COLO668 (cell line): ENCODE results near the gene ZDHHC19.
"Not testable (repeated sequence)": the region's sequence is repeated elsewhere in the genome, so short reads cannot be mapped to it uniquely, and the experiment has no call there.

ENCODE experiments used
- DNase-seq: peaks from one replicate; lab custom pipeline; 2025; ENCODE audit not compliant: unreplicated experiment; lab: John Stamatoyannopoulos, UW

ZDHHC19 gene

DNA sequence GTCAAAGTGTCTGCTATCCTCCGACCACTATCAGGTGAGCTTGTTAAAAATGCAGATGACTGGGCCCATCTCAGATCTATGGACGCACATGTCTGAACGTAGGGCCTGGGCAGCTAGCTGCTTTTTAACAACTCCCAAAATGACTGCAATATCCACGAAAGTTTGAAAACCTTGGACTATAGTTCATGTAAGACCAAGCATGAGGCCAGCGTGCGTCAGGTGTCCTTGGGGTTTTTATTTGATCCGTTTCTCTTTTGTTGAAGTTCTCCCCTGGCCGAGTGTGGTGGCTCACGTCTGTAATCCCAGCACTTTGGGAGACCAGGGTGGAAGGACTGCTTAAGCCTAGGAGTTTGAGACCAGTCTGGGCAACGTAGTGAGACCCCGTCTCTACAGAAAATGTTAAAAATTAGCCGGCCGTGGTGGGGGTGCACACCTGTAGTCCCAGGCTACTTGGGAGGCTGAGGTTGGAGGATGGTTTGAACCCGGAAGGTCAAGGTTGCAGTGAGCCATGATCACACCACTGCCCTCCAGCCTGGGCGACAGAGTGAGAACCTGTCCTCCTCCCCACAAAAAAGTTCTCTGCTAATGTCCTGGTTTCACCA is 14.7 kb upstream of the ZDHHC19 start:
- no peak for DNase-seq

DNA sequence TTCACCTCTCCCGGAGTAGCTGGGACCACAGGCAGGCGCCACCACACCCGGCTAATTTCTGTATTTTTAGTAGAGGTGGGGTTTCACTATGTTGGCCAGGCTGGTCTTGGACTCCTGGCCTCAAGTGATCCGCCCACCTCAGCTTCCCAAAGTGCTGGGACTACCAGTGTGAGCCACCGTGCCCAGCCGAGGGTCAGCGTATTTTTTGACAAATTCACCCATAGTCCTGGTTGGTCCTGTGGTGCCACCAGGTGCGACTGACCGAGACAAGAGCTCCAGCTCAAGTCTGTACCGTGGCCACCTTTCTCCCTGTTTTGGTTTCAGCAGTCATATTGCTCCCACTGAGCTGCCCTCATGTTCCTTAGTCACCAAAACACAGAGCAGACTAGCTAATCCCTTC is 13.9 kb upstream of the ZDHHC19 start:
- DNase-seq: no peak

DNA sequence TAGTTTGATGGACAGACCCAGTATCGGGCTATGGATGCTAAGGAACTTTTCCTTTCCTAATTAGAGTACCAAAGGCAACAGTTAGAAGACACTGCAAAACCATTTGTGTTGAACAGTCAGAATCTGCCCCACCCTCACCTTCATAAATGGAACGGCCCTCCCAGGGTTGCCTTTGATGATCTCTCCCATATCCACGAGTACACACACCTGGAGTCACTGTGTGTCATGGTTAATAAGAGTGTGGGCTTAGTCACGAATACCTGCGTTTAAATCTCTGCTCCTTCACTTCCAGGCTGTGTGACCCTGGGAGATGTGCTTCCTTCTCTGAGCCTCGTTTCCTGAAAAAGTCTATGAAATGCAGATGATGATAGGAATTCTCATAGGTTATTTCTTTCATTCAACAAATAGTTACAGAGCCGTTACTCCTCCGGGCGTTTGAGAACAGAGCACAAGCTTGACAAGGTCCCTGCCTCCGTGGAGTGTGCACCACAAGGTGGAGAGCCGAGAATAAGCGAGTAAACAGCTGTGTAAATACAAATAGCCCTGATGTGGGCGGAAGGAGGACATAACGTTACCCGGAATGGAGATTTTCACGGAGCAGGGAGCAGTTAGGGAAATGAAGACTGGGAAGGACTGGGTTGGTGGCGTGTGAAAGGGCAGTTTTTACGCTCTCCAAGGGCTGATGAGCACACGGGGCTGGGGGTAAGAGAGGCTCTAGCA is 11.8 kb upstream of the ZDHHC19 start:
- DNase-seq: peak; percentile 22

DNA sequence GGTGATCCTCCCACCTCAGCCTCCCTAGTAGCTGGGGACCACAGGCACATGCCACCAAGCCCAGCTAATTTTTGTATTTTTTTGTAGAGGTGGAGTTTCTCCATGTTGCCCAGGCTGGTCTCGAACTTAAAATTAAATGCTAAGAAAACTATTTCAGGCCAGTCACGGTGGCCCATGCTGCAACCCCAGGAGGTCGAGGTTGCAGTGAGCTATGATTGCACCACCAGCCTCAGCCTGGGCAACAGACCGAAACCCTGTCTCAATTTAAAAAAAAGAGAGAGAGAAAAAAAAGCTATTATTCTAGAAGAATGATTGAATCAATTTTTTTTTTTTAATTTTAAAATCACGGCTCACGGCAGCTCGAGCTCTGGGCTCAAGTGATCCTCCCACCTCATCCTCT is 9.8 kb upstream of the ZDHHC19 start:
- no peak for DNase-seq

DNA sequence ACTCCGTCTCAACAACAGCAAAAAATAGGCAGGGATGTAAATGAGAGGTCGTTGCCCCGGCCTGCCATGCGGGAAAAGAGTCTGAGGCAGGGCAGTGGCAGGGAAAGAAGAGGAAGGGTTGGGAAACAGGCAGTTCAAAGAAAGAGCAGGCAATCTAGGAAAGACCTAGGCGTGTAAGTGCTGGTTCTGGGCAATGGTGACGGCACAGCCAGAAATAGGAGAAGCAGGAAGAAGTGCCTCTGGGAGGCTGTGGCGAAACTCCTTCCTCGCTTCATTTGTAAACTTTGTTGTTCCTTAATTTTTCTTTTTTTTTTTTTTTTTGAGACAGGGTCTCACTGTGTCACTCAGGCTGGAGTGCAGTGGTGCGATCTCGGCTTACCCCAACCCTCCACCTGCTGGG is 9.4 kb upstream of the ZDHHC19 start:
- no peak for DNase-seq

DNA sequence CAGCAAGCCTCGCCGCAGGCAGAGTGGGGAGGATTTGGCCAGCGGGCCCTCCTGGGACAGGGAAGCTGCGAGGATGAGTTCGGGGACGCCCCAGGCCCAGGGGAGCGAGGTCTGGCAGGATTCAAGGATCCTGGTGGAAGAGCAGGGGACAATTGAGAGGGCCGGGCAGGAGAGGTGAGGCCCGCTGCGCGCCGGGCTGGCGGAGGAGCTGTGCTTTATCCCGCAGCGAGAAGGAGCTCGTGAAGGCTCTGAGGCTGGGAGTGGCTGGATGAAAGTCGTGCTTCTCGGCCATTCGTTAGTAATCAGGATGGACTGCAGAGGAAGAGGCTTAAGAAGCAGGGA is 8.7 kb upstream of the ZDHHC19 start:
- DNase-seq: no peak

DNA sequence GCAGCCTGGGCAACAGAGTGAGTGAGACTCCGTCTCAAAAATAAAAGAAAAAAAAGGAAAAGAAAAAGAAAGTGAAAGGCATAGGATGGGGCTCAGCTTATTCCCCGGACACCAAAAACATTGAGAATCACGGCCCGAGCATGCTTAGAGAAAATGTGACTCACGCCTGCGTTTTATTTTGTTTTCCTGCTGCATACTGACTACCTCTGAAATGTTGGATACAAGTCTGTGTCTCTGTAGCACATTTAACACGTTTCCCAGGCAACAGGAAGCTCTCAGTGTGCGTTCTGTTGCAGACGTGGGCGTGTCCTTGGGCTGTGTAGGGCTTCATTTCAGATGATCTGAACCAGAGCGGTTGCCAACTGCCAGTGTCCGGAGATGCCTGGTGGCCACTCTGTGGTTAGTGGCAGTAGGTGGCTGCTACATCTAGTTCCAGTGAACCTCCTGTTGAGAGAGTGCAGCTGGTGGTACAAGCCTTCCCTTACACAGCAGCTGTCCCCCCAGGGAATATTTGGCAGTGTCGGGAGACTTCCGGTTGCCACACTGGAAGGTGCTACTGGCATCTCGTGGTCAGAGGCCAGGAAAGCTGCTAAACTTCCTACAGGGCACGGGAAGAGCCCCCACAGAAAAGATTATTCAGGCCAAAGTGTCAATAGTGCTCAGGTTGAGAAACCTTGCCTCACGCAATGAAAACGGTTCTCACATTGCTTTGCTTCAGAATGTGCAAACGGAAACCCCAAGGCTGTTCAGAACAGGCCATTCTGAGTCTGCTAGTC is 8.2 kb upstream of the ZDHHC19 start:
- peak; percentile 53 for DNase-seq

DNA sequence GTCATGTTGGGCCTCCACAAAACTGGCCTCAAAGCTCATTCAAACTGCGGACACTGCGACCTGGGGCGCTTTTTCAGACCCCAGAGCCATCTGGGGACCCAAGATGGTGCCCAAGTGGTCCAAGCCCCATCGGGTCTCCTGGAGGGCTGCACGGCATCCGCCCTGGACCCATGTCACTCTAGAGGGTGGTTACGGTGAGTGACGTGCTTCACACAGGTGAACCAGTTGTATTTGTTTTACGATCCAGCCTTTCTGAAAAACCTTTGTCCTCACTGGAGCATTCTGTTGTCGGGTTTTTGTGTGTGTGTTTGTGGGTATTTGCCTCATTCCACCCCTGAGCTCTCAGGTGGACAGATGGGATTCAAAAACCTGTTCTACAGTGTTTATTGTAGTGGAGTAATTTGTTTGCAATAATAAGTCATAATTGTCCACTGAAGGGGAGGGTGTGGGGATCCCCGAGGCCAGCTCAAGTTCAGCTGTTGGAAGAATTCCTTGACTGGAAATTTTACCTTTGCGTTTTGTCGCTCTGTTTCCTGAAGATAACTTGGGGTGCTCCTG is 7.0 kb upstream of the ZDHHC19 start:
- no peak for DNase-seq

DNA sequence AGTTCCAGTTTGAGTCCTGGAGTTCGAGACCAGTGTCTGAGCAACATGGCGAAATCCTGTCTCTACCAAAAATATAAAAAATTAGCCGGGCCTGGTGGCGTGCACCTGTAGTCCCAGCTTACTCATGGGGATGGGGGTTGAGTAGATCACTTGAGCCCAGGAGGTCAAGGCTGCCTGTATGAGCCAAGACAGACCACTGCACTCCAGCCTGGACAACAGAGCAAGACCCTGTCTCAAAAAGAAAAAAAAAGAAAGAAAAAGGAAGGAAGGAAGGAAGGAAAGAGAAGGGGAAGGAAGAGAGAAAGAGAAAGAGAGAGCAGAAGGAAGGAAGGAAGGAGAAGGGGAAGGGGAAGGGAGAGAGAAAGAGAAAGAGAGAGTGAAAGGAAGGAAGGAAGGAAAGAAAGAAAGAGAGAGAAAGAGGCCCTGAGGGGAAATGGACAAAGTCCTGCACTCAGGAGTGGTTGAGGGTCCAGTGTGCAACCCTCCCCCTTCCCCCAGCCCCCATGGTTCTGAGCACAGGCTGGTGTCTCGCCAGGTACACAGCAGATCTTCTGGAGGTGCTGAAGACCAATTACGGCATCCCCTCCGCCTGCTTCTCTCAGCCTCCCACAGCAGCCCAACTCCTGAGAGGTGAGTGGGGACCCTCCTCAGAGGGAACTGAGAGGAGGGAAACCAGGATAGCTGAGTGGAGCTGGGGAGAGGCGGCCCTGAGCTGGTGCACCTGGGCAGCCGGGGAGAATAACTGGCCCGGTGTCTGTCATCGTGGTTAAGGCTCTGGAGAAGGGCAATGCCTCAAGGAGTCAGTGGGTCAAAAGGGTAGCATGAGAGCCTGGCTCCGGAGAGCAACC is 6.3 kb upstream of the ZDHHC19 start:
- no peak for DNase-seq

DNA sequence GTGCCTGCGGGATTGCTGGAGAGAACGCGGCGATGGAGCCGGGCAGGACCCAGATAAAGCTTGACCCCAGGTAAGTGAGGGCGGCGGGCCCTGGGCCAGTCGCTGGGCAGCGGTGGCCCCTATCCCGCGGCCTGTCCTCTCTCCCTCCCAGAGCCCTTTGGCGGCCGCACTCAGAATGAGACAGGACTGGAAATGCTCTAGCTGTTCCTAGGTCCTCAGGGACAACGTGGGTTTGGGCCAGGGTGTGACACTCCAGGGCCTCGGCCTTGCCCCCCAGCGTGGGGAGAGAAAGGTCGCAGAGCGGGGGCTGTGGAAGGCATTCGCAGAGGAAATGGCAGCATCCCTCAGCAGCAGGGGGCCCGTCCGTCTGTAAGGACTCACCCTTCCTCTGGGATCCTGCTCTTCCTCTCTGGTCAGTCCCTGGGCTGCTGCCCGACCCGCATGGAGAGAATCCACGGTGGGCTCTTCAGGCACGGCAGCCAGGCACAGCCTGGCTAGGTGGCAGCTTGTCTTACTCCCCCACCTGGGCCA is 5.5 kb upstream of the ZDHHC19 start:
- DNase-seq: no peak

DNA sequence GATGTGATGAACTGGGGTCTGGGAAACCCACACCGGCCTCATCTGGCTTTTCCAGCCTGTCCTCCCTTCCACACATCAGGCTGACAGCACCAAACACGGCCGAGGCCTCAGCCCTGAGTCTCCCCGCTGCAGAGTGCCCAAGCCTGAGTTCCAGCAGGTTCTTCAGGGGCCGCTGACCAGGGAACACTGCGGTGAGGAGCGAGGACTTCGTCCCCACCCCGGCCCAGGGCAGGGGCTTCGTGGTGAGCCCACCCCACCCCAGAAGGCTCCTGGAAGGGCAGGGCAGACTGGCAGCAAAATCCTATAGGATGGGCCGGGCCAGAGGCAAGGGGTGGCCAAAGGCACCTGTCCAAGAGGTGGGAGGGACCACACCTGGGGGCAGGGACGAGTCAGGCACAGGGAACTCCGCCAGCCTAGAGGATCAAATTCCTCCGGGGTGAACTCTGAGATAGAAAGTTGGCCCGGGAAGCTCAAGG is 4.9 kb upstream of the ZDHHC19 start, which contains the start of gene SLC51A:
TSS of gene SLC51A (plus strand) at position 446 of the 476 bp plus-strand sequence. CDS start 179 bp downstream, outside the sequence.
- peak; percentile 10 for DNase-seq

DNA sequence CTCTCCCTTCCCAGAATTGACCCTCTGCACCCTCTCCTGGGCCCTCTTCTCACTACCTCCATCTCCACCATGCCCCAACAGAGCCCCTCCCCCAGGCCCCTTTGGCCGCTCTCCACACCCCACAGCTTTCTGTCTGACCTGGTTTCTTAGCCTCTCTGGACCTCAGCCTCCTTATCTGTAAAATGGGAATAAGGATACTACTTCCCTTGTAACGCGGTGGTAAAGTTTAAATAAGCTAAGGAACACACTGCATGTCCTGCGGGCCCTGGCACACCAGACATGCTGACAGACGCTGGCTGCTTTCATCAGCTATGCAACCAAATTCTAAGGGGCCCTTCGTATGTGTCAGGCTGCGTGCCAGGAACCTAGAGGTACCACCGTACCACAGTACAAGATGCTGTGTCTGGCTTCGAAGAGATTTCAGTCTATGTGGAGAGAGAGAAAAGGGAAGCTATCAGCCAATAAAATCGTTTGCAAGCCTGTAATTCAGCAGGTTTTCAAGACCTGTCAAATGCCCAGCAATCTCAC is 4.4 kb upstream of the ZDHHC19 start:
- DNase-seq: no peak

DNA sequence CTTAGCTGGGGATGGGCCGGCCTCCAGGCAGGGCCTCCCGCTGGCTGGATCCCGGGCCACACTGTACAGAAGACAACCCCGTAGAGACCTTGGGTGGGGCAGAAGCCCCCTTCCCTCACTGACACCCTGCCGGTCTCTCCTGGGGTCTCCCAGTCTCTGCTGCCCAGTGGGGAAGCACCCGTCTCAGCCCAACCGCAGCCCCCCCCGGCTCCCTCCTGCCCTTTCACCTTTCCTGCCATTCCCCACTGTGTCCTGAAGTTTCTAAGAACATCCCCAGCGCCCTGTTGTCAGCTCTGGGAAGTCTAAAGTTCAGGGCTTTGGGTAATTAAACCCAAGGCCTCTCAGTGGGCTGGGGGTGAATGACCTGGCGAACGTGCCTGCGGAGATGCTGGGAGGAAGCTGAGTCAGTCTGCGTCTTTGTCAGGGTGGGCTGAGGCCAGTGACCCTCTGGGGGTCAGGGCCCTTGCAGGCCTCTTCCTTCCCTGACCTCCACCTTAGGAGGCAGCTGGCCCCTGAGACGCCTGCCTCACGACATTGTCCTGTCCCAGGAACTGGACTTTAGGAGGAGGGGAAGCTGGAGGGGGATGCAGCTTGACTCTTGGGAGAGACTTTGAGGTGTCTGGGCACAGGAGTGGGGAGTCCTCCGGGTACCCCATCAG is 3.7 kb upstream of the ZDHHC19 start:
- no peak for DNase-seq

DNA sequence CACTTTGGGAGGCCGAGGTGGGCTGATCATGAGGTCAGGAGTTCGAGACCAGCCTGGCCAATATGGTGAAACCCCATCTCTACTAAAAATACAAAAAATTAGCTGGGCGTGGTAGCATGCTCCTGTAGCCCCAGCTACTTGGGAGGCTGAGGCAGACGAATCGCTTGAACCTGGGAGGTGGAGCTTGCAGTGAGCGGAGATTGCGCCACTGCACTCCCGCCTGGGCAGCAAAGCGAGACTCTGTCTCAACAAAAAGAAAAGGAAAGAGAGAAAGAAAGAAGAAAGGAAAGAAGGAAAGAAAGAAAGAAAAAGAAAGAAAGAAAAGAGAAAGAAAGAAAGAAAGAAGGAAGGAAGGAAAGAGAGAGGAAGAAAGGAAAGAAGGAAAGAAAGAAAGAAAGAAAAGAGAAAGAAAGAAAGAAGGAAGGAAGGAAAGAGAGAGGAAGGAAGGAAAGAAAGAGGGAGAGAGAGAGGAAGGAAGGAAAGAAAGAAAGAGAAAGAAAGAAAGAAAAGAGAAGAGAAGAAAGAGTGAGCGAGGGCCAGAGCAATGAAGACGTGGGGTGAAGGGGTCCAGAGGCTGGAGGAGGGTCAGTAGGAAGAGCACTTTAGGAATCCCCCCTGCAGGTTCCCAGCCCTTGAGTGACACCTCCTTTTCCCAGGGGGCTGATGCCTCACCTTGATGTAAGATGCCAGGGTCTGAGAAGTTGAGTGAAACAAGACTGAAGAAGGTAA is 1.1 kb downstream of the ZDHHC19 start:
- DNase-seq: not testable (repeated sequence)

DNA sequence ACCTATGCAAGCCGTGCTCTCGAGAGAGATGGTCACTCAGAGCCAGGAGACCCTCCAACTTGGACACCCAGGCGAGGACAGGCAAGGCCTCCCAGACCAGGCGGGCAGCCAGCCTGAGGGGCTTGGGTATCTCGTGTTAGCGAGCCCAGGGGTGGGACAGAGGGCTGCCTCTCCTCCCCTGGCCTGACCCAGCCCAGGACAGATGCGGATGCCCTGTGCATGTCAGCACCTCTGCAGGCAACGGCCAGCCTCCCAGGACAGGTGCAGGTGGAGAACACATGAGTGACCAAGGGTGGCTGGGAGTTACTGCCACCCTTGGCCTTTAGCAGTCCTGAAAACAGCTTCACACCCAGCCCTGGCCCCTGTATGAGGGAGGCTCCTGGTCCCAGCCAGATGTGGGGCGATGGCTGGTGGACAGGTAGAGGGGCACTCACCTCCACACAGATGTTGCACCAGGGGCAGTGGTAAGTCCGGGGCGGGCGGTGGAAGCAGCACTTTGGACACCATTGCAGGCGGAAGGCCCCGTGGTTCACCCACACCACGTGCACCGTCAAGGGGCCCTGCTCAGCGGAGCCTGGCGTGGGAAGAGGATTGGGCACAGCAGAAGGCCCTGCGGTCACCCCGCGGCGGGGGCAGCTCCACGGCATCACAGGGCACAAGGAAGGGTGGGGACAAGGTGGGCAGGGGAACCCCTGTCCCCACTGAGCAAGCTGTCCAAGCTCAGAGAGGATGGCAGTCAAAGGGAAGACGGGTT is 2.1 kb downstream of the ZDHHC19 start:
- no peak for DNase-seq

DNA sequence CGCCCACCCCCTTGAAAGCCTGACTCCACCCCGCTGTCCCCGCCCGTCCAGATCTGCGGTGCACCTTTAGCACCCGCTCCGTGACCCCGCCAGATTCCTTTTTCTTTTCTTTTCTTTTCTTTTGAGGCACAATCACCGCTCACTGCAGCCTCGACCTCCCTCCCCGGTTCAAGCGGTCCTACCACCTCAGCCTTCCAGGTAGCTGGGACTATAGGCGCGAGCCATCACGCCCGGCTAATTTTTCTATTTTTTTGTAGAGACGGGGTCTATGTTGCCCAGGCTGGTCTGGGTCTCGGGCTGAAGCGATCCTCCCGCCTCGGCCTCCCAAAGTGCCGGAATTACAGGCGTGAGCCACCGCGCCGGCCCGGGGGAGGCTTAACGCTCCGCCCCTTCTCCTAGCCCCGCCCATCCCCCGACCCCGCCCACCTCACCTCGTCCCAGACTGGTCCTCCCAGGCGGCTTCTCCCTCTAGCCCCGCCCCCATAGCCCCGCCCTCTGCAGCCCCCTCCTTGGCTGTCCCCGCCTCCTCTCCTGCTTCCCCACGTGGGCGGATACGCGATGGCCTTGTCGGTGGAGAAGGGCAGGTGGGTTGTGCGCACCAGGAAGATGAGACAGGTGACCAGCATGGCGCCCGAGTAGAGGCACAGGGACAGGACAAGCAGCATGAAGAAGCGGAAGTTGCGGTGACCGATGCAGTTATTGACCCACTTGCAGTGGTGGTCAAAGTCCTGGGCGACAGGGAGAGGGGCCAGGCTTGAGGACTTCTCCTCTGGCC is 3.2 kb downstream of the ZDHHC19 start:
- DNase-seq: no peak

DNA sequence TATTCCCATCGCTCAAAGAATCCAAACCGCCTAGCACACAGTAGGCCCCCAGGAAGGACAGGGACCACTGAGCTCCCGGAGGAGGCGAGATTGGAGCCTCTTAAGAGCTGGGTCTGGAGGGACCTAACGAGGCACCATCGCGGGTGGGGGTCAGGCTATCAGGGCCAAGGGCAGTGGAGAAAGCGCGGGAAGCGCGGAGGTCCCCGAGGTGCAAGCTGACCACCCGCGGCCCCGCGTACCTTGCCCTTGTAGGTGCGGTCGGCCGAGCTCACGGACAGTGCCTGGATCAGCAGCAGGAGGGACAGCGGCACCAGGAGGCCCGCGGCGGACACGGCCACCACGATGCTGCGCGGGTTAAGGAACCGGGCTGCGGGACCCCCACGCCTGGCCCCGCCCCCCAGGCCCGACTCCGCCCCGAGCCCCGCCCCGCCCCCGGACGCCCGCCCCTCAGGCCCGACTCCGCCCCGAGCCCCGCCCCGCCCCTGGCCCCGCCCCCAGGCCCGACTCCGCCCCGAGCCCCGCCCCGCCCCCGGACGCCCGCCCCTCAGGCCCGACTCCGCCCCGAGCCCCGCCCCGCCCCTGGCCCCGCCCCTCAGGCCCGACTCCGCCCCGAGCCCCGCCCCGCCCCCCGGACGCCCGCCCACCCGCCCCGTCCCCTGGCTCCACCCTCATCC is 3.9 kb downstream of the ZDHHC19 start:
- DNase-seq: no peak
